Fibroblast of skin of abdomen (primary cell): Measurements from ENCODE around the gene MRNIP. TPM values are rescaled to one million over a fixed set of nuclear protein-coding genes. Genes with fewer than 3 reads are reported as not detected.

Experiments used
- DNase-seq: peaks from one replicate; pipeline ENCODE4 v3.0.0-alpha.2; 2013
- polyA plus RNA-seq, 2 experiments: library from polyadenylated mRNA; unstranded; fragments of 120-200 nt; gene quantifications; one replicate each; pipeline ENCODE4 v1.2.1, GENCODE V29; 2013; ENCODE audit not compliant: insufficient read length in 2 of 2

MRNIP gene
- 11.1 TPM for polyA plus RNA-seq (2013, experiment 1 of 2; ENCODE audit: insufficient read length)
- 13.1 TPM for polyA plus RNA-seq (2013, experiment 2 of 2; ENCODE audit: insufficient read length)

- peak; percentile 91 for DNase-seq
Observed at GRCh38 chr5:179858586-179859427, at the start of gene MRNIP. TSS of gene MRNIP (minus strand) at chr5:179858817. CDS start at chr5:179858796, 21 bp downstream.

- peak; percentile 73 for DNase-seq
Observed at GRCh38 chr5:179907556-179908324, 49.1 kb upstream of the MRNIP start, which contains the start of gene TBC1D9B. TSS of gene TBC1D9B (minus strand) at chr5:179907897. CDS start at chr5:179907821, 76 bp downstream.

GRCh38 chr5:179906795-179907555 lies 48.4 kb upstream of the MRNIP start:
- DNase-seq: no peak

- no peak for DNase-seq
Observed at GRCh38 chr5:179906294-179906794, 47.7 kb upstream of the MRNIP start.

- no peak for DNase-seq
Observed at GRCh38 chr5:179905161-179905560, 46.5 kb upstream of the MRNIP start.

GRCh38 chr5:179904463-179905160 lies 46.0 kb upstream of the MRNIP start:
- DNase-seq: no peak

- DNase-seq: no peak
Observed at GRCh38 chr5:179902763-179903158, 44.1 kb upstream of the MRNIP start.

GRCh38 chr5:179901915-179902762 lies 43.5 kb upstream of the MRNIP start:
- no peak for DNase-seq

- DNase-seq: no peak
Observed at GRCh38 chr5:179901462-179901861, 42.8 kb upstream of the MRNIP start.

GRCh38 chr5:179900711-179901110 lies 42.1 kb upstream of the MRNIP start:
- DNase-seq: no peak

- no peak for DNase-seq
Observed at GRCh38 chr5:179900206-179900605, 41.6 kb upstream of the MRNIP start.

- DNase-seq: no peak
Observed at GRCh38 chr5:179895861-179896260, 37.2 kb upstream of the MRNIP start.

- no peak for DNase-seq
Observed at GRCh38 chr5:179893958-179894895, 35.6 kb upstream of the MRNIP start.

- no peak for DNase-seq
Observed at GRCh38 chr5:179893076-179893957, 34.7 kb upstream of the MRNIP start.

- DNase-seq: no peak
Observed at GRCh38 chr5:179892255-179892654, 33.6 kb upstream of the MRNIP start.

GRCh38 chr5:179890751-179891682 lies 32.4 kb upstream of the MRNIP start:
- no peak for DNase-seq

GRCh38 chr5:179889885-179890284 lies 31.3 kb upstream of the MRNIP start:
- no peak for DNase-seq
